Measurements from ENCODE around the gene WDR27. TPM values are rescaled to one million over a fixed set of nuclear protein-coding genes. Genes with fewer than 3 reads are reported as not detected.
A peak's percentile ranks its signal among the peaks of the same experiment; 100 is the strongest.

The WDR27 gene
- total and polyA plus RNA-seq, 2 donors from 2014 or later, result 12.3 to 45.0 TPM

DNA sequence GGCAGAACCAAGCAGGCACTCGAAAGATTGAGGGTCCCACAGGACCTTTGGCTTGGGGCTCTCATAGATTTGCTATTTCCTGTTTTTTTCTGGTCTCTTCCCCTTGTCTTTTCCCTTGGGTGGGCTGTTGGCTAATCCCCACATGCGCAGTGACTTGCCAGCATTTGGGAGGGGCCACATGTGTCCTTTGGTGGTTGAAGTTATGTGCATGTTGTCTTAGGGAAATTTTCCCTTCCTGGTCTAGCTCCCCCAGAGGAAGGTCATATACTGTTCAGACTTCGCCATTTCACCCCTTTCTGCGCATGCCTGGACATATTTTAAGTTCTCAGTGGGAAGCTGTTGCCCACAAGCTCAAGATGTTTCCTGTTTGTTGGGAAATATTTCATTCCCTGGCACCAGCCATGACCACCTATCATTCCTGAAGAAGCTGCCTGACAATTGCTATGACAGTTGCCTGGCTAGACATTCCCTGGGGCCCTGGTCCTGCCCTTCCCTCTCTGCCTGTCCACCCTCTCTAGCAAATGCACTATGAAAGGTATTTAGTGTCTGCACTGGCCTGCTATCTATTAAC lies 292.0 kb downstream of the WDR27 start:
- H3K4me1 ChIP-seq (ENCODE audit: control insufficient read depth in 2 of 3, insufficient read depth in 2 of 3, low read depth in 1 of 3, low read length in 3 of 3), result no peaks in the 10 kb centered on the region
- intact Hi-C loops (cut with DNase I), result no loop called here
- H3K27ac ChIP-seq (ENCODE audit: low read depth in 2 of 2, low read length in 2 of 2), result no peak overlapping the region
- no peaks in the 10 kb centered on the region for H3K36me3 ChIP-seq (ENCODE audit: control insufficient read depth in 2 of 3, insufficient read depth in 3 of 3, low read length in 3 of 3)
- peaks cover 0 to under 1% (median 0%) of the 10 kb centered on the region in 3 donors for H3K9me3 ChIP-seq (ENCODE audit: control insufficient read depth in 2 of 3, insufficient read depth in 1 of 3, low read length in 3 of 3)
- H3K27me3 ChIP-seq (ENCODE audit: control insufficient read depth, insufficient read depth, low read length), result no peaks in the 10 kb centered on the region
- H3K4me3 ChIP-seq (ENCODE audit: low read length in 3 of 3), result no peak overlapping the region
- FAIRE-seq (no peak), DNase-seq (peak in 1 of 5 donors; percentile 18)
- TF ChIP-seq, protein P1, sequence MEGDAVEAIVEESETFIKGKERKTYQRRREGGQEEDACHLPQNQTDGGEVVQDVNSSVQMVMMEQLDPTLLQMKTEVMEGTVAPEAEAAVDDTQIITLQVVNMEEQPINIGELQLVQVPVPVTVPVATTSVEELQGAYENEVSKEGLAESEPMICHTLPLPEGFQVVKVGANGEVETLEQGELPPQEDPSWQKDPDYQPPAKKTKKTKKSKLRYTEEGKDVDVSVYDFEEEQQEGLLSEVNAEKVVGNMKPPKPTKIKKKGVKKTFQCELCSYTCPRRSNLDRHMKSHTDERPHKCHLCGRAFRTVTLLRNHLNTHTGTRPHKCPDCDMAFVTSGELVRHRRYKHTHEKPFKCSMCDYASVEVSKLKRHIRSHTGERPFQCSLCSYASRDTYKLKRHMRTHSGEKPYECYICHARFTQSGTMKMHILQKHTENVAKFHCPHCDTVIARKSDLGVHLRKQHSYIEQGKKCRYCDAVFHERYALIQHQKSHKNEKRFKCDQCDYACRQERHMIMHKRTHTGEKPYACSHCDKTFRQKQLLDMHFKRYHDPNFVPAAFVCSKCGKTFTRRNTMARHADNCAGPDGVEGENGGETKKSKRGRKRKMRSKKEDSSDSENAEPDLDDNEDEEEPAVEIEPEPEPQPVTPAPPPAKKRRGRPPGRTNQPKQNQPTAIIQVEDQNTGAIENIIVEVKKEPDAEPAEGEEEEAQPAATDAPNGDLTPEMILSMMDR (IDR thresholded peaks at IDR 0.05; ENCODE audit: borderline replicate concordance, extremely low read depth, insufficient read depth), result no peak
- H3K9ac ChIP-seq (ENCODE audit: low read length in 3 of 3), result no peak overlapping the region

DNA sequence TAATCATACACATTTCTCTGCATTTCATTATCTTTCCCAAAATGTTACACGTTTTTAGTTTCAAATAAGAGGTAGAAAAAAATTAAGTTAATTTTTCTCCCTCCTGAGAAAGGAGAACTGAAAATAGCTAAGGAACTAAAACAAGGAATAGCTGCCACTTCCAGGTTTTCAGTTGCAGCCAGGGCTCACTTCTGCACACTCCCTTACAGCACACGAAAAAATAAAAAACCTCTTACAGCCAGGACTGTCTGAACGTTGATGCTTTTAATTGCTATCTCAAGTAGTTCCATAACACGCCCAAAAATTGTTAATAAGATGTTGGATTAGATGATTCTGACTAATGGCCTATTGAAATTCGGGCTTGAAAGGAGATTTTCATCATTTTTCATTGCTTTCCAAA lies 294.5 kb downstream of the WDR27 start:
- Histone ChIP-seq H3K9ac (ENCODE audit: low read length in 3 of 3) (no peak overlapping the region), H3K4me3 (ENCODE audit: low read length in 3 of 3) (no peak overlapping the region), H3K4me1 (ENCODE audit: control insufficient read depth in 2 of 3, insufficient read depth in 2 of 3, low read depth in 1 of 3, low read length in 3 of 3) (no peaks in the 10 kb centered on the region), H3K27me3 (ENCODE audit: control insufficient read depth, insufficient read depth, low read length) (no peaks in the 10 kb centered on the region), H3K9me3 (ENCODE audit: control insufficient read depth in 2 of 3, insufficient read depth in 1 of 3, low read length in 3 of 3) (no peaks in the 10 kb centered on the region), H3K36me3 (ENCODE audit: control insufficient read depth in 2 of 3, insufficient read depth in 3 of 3, low read length in 3 of 3) (no peaks in the 10 kb centered on the region), H3K27ac (ENCODE audit: low read depth in 2 of 2, low read length in 2 of 2) (no peak overlapping the region)
- FAIRE-seq, result no peak
- intact Hi-C loops (cut with DNase I), result no loop called here
- TF ChIP-seq, protein P1 (IDR thresholded peaks at IDR 0.05; ENCODE audit: borderline replicate concordance, extremely low read depth, insufficient read depth), result no peak
- DNase-seq, result no peak

Other genes with a start within 250 kb of the WDR27 start
- 23.1 TPM for gene C6orf120, start 97 bp upstream of the WDR27 start, total RNA-seq
- 10.9 TPM for gene C6orf120, start 97 bp upstream of the WDR27 start, polyA plus RNA-seq (ENCODE audit: insufficient read depth, low read depth, low replicate concordance)
- 35.9 TPM for gene PHF10, start 22.5 kb upstream of the WDR27 start, total RNA-seq
- gene PHF10, start 22.5 kb upstream of the WDR27 start, polyA plus RNA-seq (ENCODE audit: insufficient read depth, low read depth, low replicate concordance), result 34.5 TPM
- gene DYNLT2, start 49.5 kb upstream of the WDR27 start, total RNA-seq, result 1.9 TPM
- 2.6 TPM for gene DYNLT2, start 49.5 kb upstream of the WDR27 start, polyA plus RNA-seq (ENCODE audit: insufficient read depth, low read depth, low replicate concordance)
- 36.8 TPM for gene ERMARD, start 49.6 kb upstream of the WDR27 start, total RNA-seq
- 22.3 TPM for gene ERMARD, start 49.6 kb upstream of the WDR27 start, polyA plus RNA-seq (ENCODE audit: insufficient read depth, low read depth, low replicate concordance)

Measured in kidney (tissue), 14 donors.